IPS-15b (cell line): Measurements from ENCODE around the gene DOCK1.

Experiments
- H3K27me3 ChIP-seq: one replicate; pipeline ENCODE4 v1.6.1; 2013; ENCODE audit warnings: low read length; ENCODE audit not compliant: control insufficient read depth, insufficient read depth
- H3K36me3 ChIP-seq: one replicate; pipeline ENCODE4 v1.6.1; 2013; ENCODE audit warnings: low read length; ENCODE audit not compliant: control insufficient read depth, insufficient read depth
- H3K4me1 ChIP-seq: one replicate; pipeline ENCODE4 v1.6.1; 2013; ENCODE audit warnings: mild to moderate bottlenecking, low read length; ENCODE audit not compliant: control insufficient read depth, insufficient read depth
- H3K4me3 ChIP-seq: one replicate; pipeline ENCODE4 v1.5.1; 2013; ENCODE audit warnings: low read depth, low read length
- H3K9ac ChIP-seq: one replicate; pipeline ENCODE4 v1.6.1; 2013; ENCODE audit warnings: low read depth, mild to moderate bottlenecking, low read length
- H3K9me3 ChIP-seq: one replicate; pipeline ENCODE4 v1.6.1; 2013; ENCODE audit warnings: mild to moderate bottlenecking, low read length; ENCODE audit not compliant: control insufficient read depth, insufficient read depth

Gene DOCK1

GRCh38 chr10:127378628-127379027 is 473.4 kb downstream of the DOCK1 start:
- no peaks in the 10 kb centered on the region for H3K4me1 ChIP-seq
- no peaks in the 10 kb centered on the region for H3K9me3 ChIP-seq
- H3K9ac ChIP-seq = no peak overlapping the region
- H3K27me3 ChIP-seq = no peaks in the 10 kb centered on the region
- H3K36me3 ChIP-seq = no peaks in the 10 kb centered on the region
- no peak overlapping the region for H3K4me3 ChIP-seq

- no peaks in the 10 kb centered on the region for H3K36me3 ChIP-seq
- no peak overlapping the region for H3K4me3 ChIP-seq
- no peaks in the 10 kb centered on the region for H3K9me3 ChIP-seq
- H3K9ac ChIP-seq = no peak overlapping the region
- no peaks in the 10 kb centered on the region for H3K4me1 ChIP-seq
- H3K27me3 ChIP-seq = no peaks in the 10 kb centered on the region
Measured at GRCh38 chr10:127384532-127384931, 479.3 kb downstream of the DOCK1 start.

GRCh38 chr10:127385066-127385465 is 479.8 kb downstream of the DOCK1 start:
- Histone ChIP-seq H3K9me3 (no peaks in the 10 kb centered on the region), H3K27me3 (no peaks in the 10 kb centered on the region), H3K4me1 (no peaks in the 10 kb centered on the region), H3K4me3 (no peak overlapping the region), H3K36me3 (no peaks in the 10 kb centered on the region), H3K9ac (no peak overlapping the region)

- Histone ChIP-seq H3K36me3 (no peaks in the 10 kb centered on the region), H3K9me3 (no peaks in the 10 kb centered on the region)
Measured at GRCh38 chr10:127386606-127387327, 481.5 kb downstream of the DOCK1 start.

GRCh38 chr10:127391875-127392274 is 486.6 kb downstream of the DOCK1 start:
- Histone ChIP-seq H3K27me3 (no peaks in the 10 kb centered on the region), H3K4me3 (no peak overlapping the region), H3K36me3 (no peaks in the 10 kb centered on the region), H3K9me3 (no peaks in the 10 kb centered on the region), H3K9ac (no peak overlapping the region), H3K4me1 (no peaks in the 10 kb centered on the region)

More at GRCh38 chr10:127386606-127387327, 481.5 kb downstream of the DOCK1 start:
- Histone ChIP-seq H3K9ac (no peak overlapping the region), H3K27me3 (no peaks in the 10 kb centered on the region), H3K4me3 (no peak overlapping the region), H3K4me1 (no peaks in the 10 kb centered on the region)

- H3K27me3 ChIP-seq = no peaks in the 10 kb centered on the region
- H3K4me1 ChIP-seq = no peaks in the 10 kb centered on the region
- H3K4me3 ChIP-seq = no peak overlapping the region
- no peaks in the 10 kb centered on the region for H3K36me3 ChIP-seq
- no peak overlapping the region for H3K9ac ChIP-seq
- H3K9me3 ChIP-seq = no peaks in the 10 kb centered on the region
Measured at GRCh38 chr10:127392351-127393235, 487.4 kb downstream of the DOCK1 start.

GRCh38 chr10:127398140-127398970 is 493.1 kb downstream of the DOCK1 start:
- Histone ChIP-seq H3K4me1 (peaks cover 2% of the 10 kb centered on the region), H3K27me3 (no peaks in the 10 kb centered on the region), H3K9ac (no peak overlapping the region), H3K9me3 (no peaks in the 10 kb centered on the region), H3K4me3 (no peak overlapping the region), H3K36me3 (peaks cover 5% of the 10 kb centered on the region)

- H3K27me3 ChIP-seq = no peaks in the 10 kb centered on the region
- H3K4me1 ChIP-seq = peaks cover 2% of the 10 kb centered on the region
- H3K36me3 ChIP-seq = peaks cover 5% of the 10 kb centered on the region
- H3K9me3 ChIP-seq = no peaks in the 10 kb centered on the region
- no peak overlapping the region for H3K9ac ChIP-seq
- H3K4me3 ChIP-seq = no peak overlapping the region
Measured at GRCh38 chr10:127398971-127399365, 493.7 kb downstream of the DOCK1 start.

GRCh38 chr10:127399668-127400067 is 494.4 kb downstream of the DOCK1 start:
- no peak overlapping the region for H3K4me3 ChIP-seq
- H3K9me3 ChIP-seq = no peaks in the 10 kb centered on the region
- no peaks in the 10 kb centered on the region for H3K27me3 ChIP-seq
- peaks cover 2% of the 10 kb centered on the region for H3K4me1 ChIP-seq
- H3K9ac ChIP-seq = no peak overlapping the region
- H3K36me3 ChIP-seq = peaks cover 5% of the 10 kb centered on the region

- H3K9ac ChIP-seq = no peak overlapping the region
- H3K4me3 ChIP-seq = no peak overlapping the region
- no peaks in the 10 kb centered on the region for H3K9me3 ChIP-seq
- peaks cover 5% of the 10 kb centered on the region for H3K36me3 ChIP-seq
- H3K27me3 ChIP-seq = no peaks in the 10 kb centered on the region
- peaks cover 2% of the 10 kb centered on the region for H3K4me1 ChIP-seq
Measured at GRCh38 chr10:127400216-127400615, 495.0 kb downstream of the DOCK1 start.

GRCh38 chr10:127402596-127403409 is 497.6 kb downstream of the DOCK1 start:
- Histone ChIP-seq H3K4me3 (no peak overlapping the region), H3K36me3 (peaks cover 4% of the 10 kb centered on the region), H3K4me1 (peaks cover 2% of the 10 kb centered on the region), H3K9ac (no peak overlapping the region), H3K27me3 (no peaks in the 10 kb centered on the region), H3K9me3 (no peaks in the 10 kb centered on the region)
